ENCODE data around the gene TMEM30B.
"Not testable (repeated sequence)": the region's sequence is repeated elsewhere in the genome, so short reads cannot be mapped to it uniquely, and the experiment has no call there.

The TMEM30B gene

GRCh38 chr14:61244009-61244408, 37.1 kb downstream of the TMEM30B start:
- Mint-ChIP-seq H3K9me3 (peaks cover 14% of the 10 kb centered on the region), H3K27ac (no peak overlapping the region), H3K4me1 (ENCODE audit: low read depth) (peaks cover 5% of the 10 kb centered on the region), H3K4me3 (no peak overlapping the region), H3K27me3 (peaks cover 14% of the 10 kb centered on the region), H3K36me3 (ENCODE audit: low read depth) (peaks cover 6% of the 10 kb centered on the region)

GRCh38 chr14:61240206-61240605, 40.9 kb downstream of the TMEM30B start:
- Mint-ChIP-seq H3K27me3 (peaks cover 19% of the 10 kb centered on the region), H3K4me3 (no peak overlapping the region), H3K4me1 (ENCODE audit: low read depth) (no peaks in the 10 kb centered on the region), H3K36me3 (ENCODE audit: low read depth) (peaks cover 6% of the 10 kb centered on the region), H3K27ac (no peak overlapping the region), H3K9me3 (peaks cover 14% of the 10 kb centered on the region)

GRCh38 chr14:61239285-61239684, 41.9 kb downstream of the TMEM30B start:
- not testable (repeated sequence) for H3K27ac Mint-ChIP-seq; H3K36me3 Mint-ChIP-seq (ENCODE audit: low read depth); H3K4me3 Mint-ChIP-seq; H3K4me1 Mint-ChIP-seq (ENCODE audit: low read depth)
- Mint-ChIP-seq H3K27me3 (peaks cover 24% of the 10 kb centered on the region), H3K9me3 (peaks cover 14% of the 10 kb centered on the region)

GRCh38 chr14:61238611-61239245, 42.4 kb downstream of the TMEM30B start:
- Mint-ChIP-seq H3K4me1 (ENCODE audit: low read depth) (no peaks in the 10 kb centered on the region), H3K27ac (no peak overlapping the region), H3K4me3 (no peak overlapping the region), H3K27me3 (peaks cover 24% of the 10 kb centered on the region), H3K9me3 (peaks cover 14% of the 10 kb centered on the region), H3K36me3 (ENCODE audit: low read depth) (peaks cover 6% of the 10 kb centered on the region)

- Mint-ChIP-seq H3K4me1 (ENCODE audit: low read depth) (no peaks in the 10 kb centered on the region), H3K9me3 (no peaks in the 10 kb centered on the region), H3K4me3 (no peak overlapping the region), H3K27me3 (peaks cover 29% of the 10 kb centered on the region), H3K36me3 (ENCODE audit: low read depth) (no peaks in the 10 kb centered on the region), H3K27ac (no peak overlapping the region)
Measured at GRCh38 chr14:61234215-61234916, 46.8 kb downstream of the TMEM30B start.

GRCh38 chr14:61233436-61233956, 47.6 kb downstream of the TMEM30B start:
- no peak overlapping the region for H3K4me3 Mint-ChIP-seq
- peaks cover 33% of the 10 kb centered on the region for H3K27me3 Mint-ChIP-seq
- no peaks in the 10 kb centered on the region for H3K9me3 Mint-ChIP-seq
- no peaks in the 10 kb centered on the region for H3K4me1 Mint-ChIP-seq (ENCODE audit: low read depth)
- H3K27ac Mint-ChIP-seq = no peak overlapping the region
- no peaks in the 10 kb centered on the region for H3K36me3 Mint-ChIP-seq (ENCODE audit: low read depth)

- no peaks in the 10 kb centered on the region for H3K36me3 Mint-ChIP-seq (ENCODE audit: low read depth)
- no peak overlapping the region for H3K4me3 Mint-ChIP-seq
- H3K4me1 Mint-ChIP-seq (ENCODE audit: low read depth) = no peaks in the 10 kb centered on the region
- H3K27me3 Mint-ChIP-seq = peaks cover 33% of the 10 kb centered on the region
- no peaks in the 10 kb centered on the region for H3K9me3 Mint-ChIP-seq
- peak overlapping the region; percentile 23 for H3K27ac Mint-ChIP-seq
Measured at GRCh38 chr14:61231810-61232209, 49.3 kb downstream of the TMEM30B start.

- Mint-ChIP-seq H3K36me3 (ENCODE audit: low read depth) (no peaks in the 10 kb centered on the region), H3K4me3 (no peak overlapping the region), H3K27me3 (peaks cover 25% of the 10 kb centered on the region), H3K9me3 (no peaks in the 10 kb centered on the region), H3K4me1 (ENCODE audit: low read depth) (peaks cover 5% of the 10 kb centered on the region), H3K27ac (no peak overlapping the region)
Measured at GRCh38 chr14:61229981-61230380, 51.2 kb downstream of the TMEM30B start.

- Mint-ChIP-seq H3K4me1 (ENCODE audit: low read depth) (peaks cover 5% of the 10 kb centered on the region), H3K36me3 (ENCODE audit: low read depth) (no peaks in the 10 kb centered on the region), H3K9me3 (no peaks in the 10 kb centered on the region), H3K27me3 (peaks cover 28% of the 10 kb centered on the region), H3K4me3 (no peak overlapping the region), H3K27ac (no peak overlapping the region)
Measured at GRCh38 chr14:61229475-61229888, 51.7 kb downstream of the TMEM30B start.

GRCh38 chr14:61227884-61228591, 53.1 kb downstream of the TMEM30B start:
- H3K27ac Mint-ChIP-seq = no peak overlapping the region
- H3K27me3 Mint-ChIP-seq = peaks cover 32% of the 10 kb centered on the region
- peaks cover 5% of the 10 kb centered on the region for H3K4me1 Mint-ChIP-seq (ENCODE audit: low read depth)
- no peaks in the 10 kb centered on the region for H3K9me3 Mint-ChIP-seq
- H3K4me3 Mint-ChIP-seq = no peak overlapping the region
- H3K36me3 Mint-ChIP-seq (ENCODE audit: low read depth) = no peaks in the 10 kb centered on the region

All from stimulated activated naive CD8-positive, alpha-beta T cell treated with anti-CD3 and anti-CD28 coated beads, Interleukin-15, Interleukin-2, amounts not matched to agents 100 ng/mL and 50 ng/mL, for 24 hours (primary cell).